ENCODE results near the gene TMEM266. TPM values are rescaled to one million over a fixed set of nuclear protein-coding genes. Genes with fewer than 3 reads are reported as not detected.

The TMEM266 gene
- total and polyA plus RNA-seq, 2 of the 4 experiments (the other 2 are of a cell fraction): not detected

DNA sequence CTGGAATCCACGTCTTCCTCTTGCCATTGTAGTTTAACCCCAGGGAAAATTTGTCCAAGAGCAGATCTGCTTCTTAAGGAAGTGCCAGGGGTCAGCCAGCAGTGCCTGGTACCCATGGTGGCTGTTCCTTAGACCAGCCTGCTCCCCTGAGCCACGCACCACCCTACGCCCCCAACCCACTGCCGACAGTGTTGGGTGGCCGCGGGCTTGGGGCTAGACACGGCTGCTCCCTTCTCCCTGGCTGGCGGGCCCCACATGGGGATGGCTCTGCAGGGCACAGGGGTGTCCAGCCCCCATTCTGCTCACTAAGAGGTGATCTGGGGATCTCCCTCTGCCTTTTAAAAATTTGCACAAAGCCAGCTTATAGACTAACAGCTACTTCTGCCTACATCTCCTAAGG is 104.8 kb downstream of the TMEM266 start:
- Histone ChIP-seq H2AFZ (replicated peaks; ENCODE audit: low read length, poor library complexity) (no peak overlapping the region), H3K9me1 (ENCODE audit: insufficient read depth, low read length) (peaks cover 17% of the 10 kb centered on the region), H2BK120ac (ENCODE audit: low read depth, low read length) (peak overlapping the region; percentile 92; the same call in 1 of the 2 replicates), H3K4me2 (ENCODE audit: low read depth, low read length) (no peak overlapping the region), H3K23ac (ENCODE audit: low read depth, low read length) (no peak overlapping the region; the same call in 1 of the 2 replicates), H4K91ac (ENCODE audit: insufficient read depth, low read depth, low read length) (peak overlapping the region; percentile 41; the same call in 1 of the 2 replicates), H4K20me1 (ENCODE audit: insufficient read depth, low read length) (no peaks in the 10 kb centered on the region), H3K9me3 (ENCODE audit: control insufficient read depth, insufficient read depth, low read length) (no peaks in the 10 kb centered on the region), H3K79me1 (ENCODE audit: low read depth in 1 of 2, low read length in 2 of 2) (no peaks in the 10 kb centered on the region), H3K27ac (ENCODE audit: insufficient read depth, low read length) (no peak overlapping the region), H2BK15ac (ENCODE audit: low read depth, low read length) (0 out of 3 replicates have a peak overlapping the region, but pooled peaks have one; percentile 73), H2AK5ac (ENCODE audit: low read depth, low read length) (peak overlapping the region; percentile 81; the same call in 1 of the 2 replicates), H3K36me3 (ENCODE audit: control insufficient read depth, insufficient read depth, low read length) (no peaks in the 10 kb centered on the region), H3K27me3 (ENCODE audit: control insufficient read depth, insufficient read depth, low read length) (no peaks in the 10 kb centered on the region), H3K4ac (ENCODE audit: low read depth, low read length) (peak overlapping the region; percentile 96; the same call in 1 of the 2 replicates), H3K4me1 (ENCODE audit: control insufficient read depth, insufficient read depth, low read length) (peaks cover 21% of the 10 kb centered on the region), H4K8ac (ENCODE audit: low read depth in 2 of 2, low read length in 2 of 2) (peak overlapping the region; percentile 97 to 98; a peak in 1 of 4 replicates), H2BK5ac (ENCODE audit: low read depth, low read length, poor library complexity, severe bottlenecking) (no peak overlapping the region), H3K4me3 (ENCODE audit: insufficient read depth, low read depth, low read length) (no peak overlapping the region), H3K14ac (replicated peaks; ENCODE audit: low read depth, low read length) (peak overlapping the region; percentile 83; the same call in 1 of the 2 replicates), H3K56ac (ENCODE audit: extremely low read depth, insufficient read depth, low read length) (no peak overlapping the region), H3K9ac (ENCODE audit: low read depth, low read length) (no peak overlapping the region), H4K5ac (ENCODE audit: low read depth, low read length) (no peak overlapping the region; the same call in 1 of the 2 replicates), H2BK20ac (ENCODE audit: low read depth, low read length) (no peak overlapping the region), H3K18ac (ENCODE audit: low read depth, low read length) (no peak overlapping the region; the same call in 1 of the 2 replicates), H2AK9ac (replicated peaks; ENCODE audit: low read depth, low read length, poor library complexity) (no peak overlapping the region)
- in situ Hi-C loops (cut with MboI; ENCODE audit: low sequenced_read_pairs): no loop called here
- 96% methylated on average over 3 of the region's 8 CpGs; no CpG with 5 or more reads in 1 of the 2 experiments for WGBS, 2 experiments (ENCODE audit: extremely low coverage in 2 of 2, insufficient read length in 1 of 2)
- no TSS peak for BruUV-seq (replicated peaks)
- intact Hi-C loops (cut with micrococcal nuclease): no loop called here
- ATAC-seq (ENCODE audit: low read depth) (no peak), DNase-seq (no peak)
- ChIA-PET POLR2A (ENCODE audit: unreplicated experiment) (no interaction called here), CTCF (no interaction called here)
- dilution Hi-C loops (cut with HindIII; ENCODE audit: low sequenced_read_pairs, unreplicated experiment): no loop called here
- TF ChIP-seq MXI1 (IDR thresholded peaks at IDR 0.05; ENCODE audit: borderline replicate concordance, low read depth, low read length) (no peak), MAFK (IDR thresholded peaks at IDR 0.05; ENCODE audit: low read depth, low read length) (no peak), BHLHE40 (IDR thresholded peaks at IDR 0.05; ENCODE audit: low read depth, low read length) (no peak), CEBPB (IDR thresholded peaks at IDR 0.05; ENCODE audit: low read depth, low read length) (no peak), RFX5 (IDR thresholded peaks at IDR 0.05; ENCODE audit: low read depth, low read length) (no peak)
- TF ChIP-seq, protein P1, sequence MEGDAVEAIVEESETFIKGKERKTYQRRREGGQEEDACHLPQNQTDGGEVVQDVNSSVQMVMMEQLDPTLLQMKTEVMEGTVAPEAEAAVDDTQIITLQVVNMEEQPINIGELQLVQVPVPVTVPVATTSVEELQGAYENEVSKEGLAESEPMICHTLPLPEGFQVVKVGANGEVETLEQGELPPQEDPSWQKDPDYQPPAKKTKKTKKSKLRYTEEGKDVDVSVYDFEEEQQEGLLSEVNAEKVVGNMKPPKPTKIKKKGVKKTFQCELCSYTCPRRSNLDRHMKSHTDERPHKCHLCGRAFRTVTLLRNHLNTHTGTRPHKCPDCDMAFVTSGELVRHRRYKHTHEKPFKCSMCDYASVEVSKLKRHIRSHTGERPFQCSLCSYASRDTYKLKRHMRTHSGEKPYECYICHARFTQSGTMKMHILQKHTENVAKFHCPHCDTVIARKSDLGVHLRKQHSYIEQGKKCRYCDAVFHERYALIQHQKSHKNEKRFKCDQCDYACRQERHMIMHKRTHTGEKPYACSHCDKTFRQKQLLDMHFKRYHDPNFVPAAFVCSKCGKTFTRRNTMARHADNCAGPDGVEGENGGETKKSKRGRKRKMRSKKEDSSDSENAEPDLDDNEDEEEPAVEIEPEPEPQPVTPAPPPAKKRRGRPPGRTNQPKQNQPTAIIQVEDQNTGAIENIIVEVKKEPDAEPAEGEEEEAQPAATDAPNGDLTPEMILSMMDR (conservative IDR thresholded peaks at IDR 0.05; ENCODE audit: low read depth, low read length): no peak
- TF ChIP-seq, protein P2, sequence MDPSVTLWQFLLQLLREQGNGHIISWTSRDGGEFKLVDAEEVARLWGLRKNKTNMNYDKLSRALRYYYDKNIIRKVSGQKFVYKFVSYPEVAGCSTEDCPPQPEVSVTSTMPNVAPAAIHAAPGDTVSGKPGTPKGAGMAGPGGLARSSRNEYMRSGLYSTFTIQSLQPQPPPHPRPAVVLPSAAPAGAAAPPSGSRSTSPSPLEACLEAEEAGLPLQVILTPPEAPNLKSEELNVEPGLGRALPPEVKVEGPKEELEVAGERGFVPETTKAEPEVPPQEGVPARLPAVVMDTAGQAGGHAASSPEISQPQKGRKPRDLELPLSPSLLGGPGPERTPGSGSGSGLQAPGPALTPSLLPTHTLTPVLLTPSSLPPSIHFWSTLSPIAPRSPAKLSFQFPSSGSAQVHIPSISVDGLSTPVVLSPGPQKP (IDR thresholded peaks at IDR 0.05; ENCODE audit: borderline replicate concordance, low read depth, low read length): no peak
- TF ChIP-seq, protein P3, sequence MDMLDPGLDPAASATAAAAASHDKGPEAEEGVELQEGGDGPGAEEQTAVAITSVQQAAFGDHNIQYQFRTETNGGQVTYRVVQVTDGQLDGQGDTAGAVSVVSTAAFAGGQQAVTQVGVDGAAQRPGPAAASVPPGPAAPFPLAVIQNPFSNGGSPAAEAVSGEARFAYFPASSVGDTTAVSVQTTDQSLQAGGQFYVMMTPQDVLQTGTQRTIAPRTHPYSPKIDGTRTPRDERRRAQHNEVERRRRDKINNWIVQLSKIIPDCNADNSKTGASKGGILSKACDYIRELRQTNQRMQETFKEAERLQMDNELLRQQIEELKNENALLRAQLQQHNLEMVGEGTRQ (IDR thresholded peaks at IDR 0.05; ENCODE audit: low read depth, low read length): no peak
